Measurements from ENCODE around the gene EFEMP2. TPM values are rescaled to one million over a fixed set of nuclear protein-coding genes. Genes with fewer than 3 reads are reported as not detected.
A peak's percentile ranks its signal among the peaks of the same experiment; 100 is the strongest.

The EFEMP2 gene
- total and polyA plus RNA-seq, 2 donors (not counting 1 experiment from before 2014, with no cell fraction given): 9.5 to 14.7 TPM

GRCh38 chr11:65919141-65919572 is 46.6 kb upstream of the EFEMP2 start, which contains the start of gene DRAP1:
Gene DRAP1 (plus strand): TSS chr11:65919426. CDS start chr11:65919502, 76 bp downstream.
- peak within 1 kb of the TSS; percentile 96 for H3K9ac ChIP-seq (ENCODE audit: low read length)
- intact Hi-C loops (cut with micrococcal nuclease): loop anchor here (1.0 to 2.0 kb wide), 7 partner anchors 9 to 257 kb away; partner anchors contain the start of genes BANF1, CFL1, EIF1AD and FIBP
- H3K27ac Mint-ChIP-seq: peak within 1 kb of the TSS; percentile 89
- H2AFZ ChIP-seq (ENCODE audit: insufficient read depth, low read depth, low read length, poor library complexity, severe bottlenecking): peak within 1 kb of the TSS; percentile 81
- DNase-seq: peak; percentile 98
- under 1% methylated on average over 59 of the region's 59 CpGs for WGBS (ENCODE audit: insufficient coverage)
- peak within 1 kb of the TSS; percentile 83 to 99 (median 93) for H3K4me3 ChIP-seq (ENCODE audit: control extremely low read depth in 1 of 5, extremely low read depth in 1 of 5, insufficient read depth in 1 of 5, low read depth in 2 of 5, low read length in 4 of 5)
- H3K4me1 Mint-ChIP-seq: peaks cover 44% of the 10 kb centered on the region
- ChIA-PET CTCF (interaction anchor here (1.3 to 2.1 kb wide), 5 partner anchors 29 to 73 kb away, joined by 4 to 15 read pairs (median 4); partner anchors contain the start of genes CCDC85B and FIBP), POLR2A (interaction anchor here (0.5 to 2.5 kb wide), 6 partner anchors 22 to 60 kb away, joined by 3 to 13 read pairs (median 5); partner anchors contain the start of genes CCDC85B and FIBP)
- peak; percentile 87 for ATAC-seq (ENCODE audit: low read depth)
- peaks cover 38% of the 10 kb centered on the region for H3K79me2 ChIP-seq (ENCODE audit: control insufficient read depth, insufficient read depth, low read length)
- TF ChIP-seq, protein P1, sequence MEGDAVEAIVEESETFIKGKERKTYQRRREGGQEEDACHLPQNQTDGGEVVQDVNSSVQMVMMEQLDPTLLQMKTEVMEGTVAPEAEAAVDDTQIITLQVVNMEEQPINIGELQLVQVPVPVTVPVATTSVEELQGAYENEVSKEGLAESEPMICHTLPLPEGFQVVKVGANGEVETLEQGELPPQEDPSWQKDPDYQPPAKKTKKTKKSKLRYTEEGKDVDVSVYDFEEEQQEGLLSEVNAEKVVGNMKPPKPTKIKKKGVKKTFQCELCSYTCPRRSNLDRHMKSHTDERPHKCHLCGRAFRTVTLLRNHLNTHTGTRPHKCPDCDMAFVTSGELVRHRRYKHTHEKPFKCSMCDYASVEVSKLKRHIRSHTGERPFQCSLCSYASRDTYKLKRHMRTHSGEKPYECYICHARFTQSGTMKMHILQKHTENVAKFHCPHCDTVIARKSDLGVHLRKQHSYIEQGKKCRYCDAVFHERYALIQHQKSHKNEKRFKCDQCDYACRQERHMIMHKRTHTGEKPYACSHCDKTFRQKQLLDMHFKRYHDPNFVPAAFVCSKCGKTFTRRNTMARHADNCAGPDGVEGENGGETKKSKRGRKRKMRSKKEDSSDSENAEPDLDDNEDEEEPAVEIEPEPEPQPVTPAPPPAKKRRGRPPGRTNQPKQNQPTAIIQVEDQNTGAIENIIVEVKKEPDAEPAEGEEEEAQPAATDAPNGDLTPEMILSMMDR (IDR thresholded peaks at IDR 0.05): no peak
- no peak for TF ChIP-seq EZH2 (IDR thresholded peaks at IDR 0.05; ENCODE audit: borderline replicate concordance, insufficient read depth, low read depth, low read length, poor library complexity, severe bottlenecking)
- peaks cover 6 to 20% of the 10 kb centered on the region in 2 experiments for H3K36me3 ChIP-seq (replicated peaks in 1 of 2; ENCODE audit: control extremely low read depth in 1 of 2, control insufficient read depth in 1 of 2, extremely low read depth in 1 of 2, insufficient read depth in 2 of 2, low read length in 1 of 2)
- H3K4me2 ChIP-seq (replicated peaks; ENCODE audit: low read depth, low read length, poor library complexity, severe bottlenecking): peak within 1 kb of the TSS; percentile 97
- no peaks in the 10 kb centered on the region for H3K27me3 Mint-ChIP-seq
- peak within 1 kb of the TSS; percentile 66 to 85 for H3K27ac ChIP-seq (ENCODE audit: low read length in 2 of 2)
- H4K20me1 ChIP-seq (ENCODE audit: control insufficient read depth, insufficient read depth, low read length, poor library complexity, severe bottlenecking): peaks cover 4% of the 10 kb centered on the region
- peak within 1 kb of the TSS; percentile 95 for H3K4me3 Mint-ChIP-seq
- H3K9me3 Mint-ChIP-seq (ENCODE audit: insufficient read depth): no peaks in the 10 kb centered on the region
- H3K27me3 ChIP-seq (replicated peaks in 1 of 4; ENCODE audit: control extremely low read depth in 1 of 4, control insufficient read depth in 3 of 4, insufficient read depth in 4 of 4, low read length in 3 of 4): no peaks in the 10 kb centered on the region
- peaks cover 19 to 50% of the 10 kb centered on the region in 2 donors for H3K4me1 ChIP-seq (ENCODE audit: control insufficient read depth in 2 of 2, insufficient read depth in 2 of 2, low read length in 2 of 2)
- H3K9me3 ChIP-seq (ENCODE audit: control extremely low read depth in 1 of 3, control insufficient read depth in 2 of 3, insufficient read depth in 1 of 3, low read length in 2 of 3): no peaks in the 10 kb centered on the region

Measured in B cell (primary cell).